Activated CD4-positive, alpha-beta T cell treated with anti-CD3 and anti-CD28 coated beads, Interleukin-2, amount 50 U/mL, for 1 hour (primary cell): ENCODE data around the gene SERPINB6.
A peak's percentile ranks its signal among the peaks of the same experiment; 100 is the strongest.
"Not testable (repeated sequence)": the region's sequence is repeated elsewhere in the genome, so short reads cannot be mapped to it uniquely, and the experiment has no call there.

Source experiments
- DNase-seq: peaks from one replicate; pipeline ENCODE4 v3.0.0-alpha.2; 2020

The SERPINB6 gene

DNA sequence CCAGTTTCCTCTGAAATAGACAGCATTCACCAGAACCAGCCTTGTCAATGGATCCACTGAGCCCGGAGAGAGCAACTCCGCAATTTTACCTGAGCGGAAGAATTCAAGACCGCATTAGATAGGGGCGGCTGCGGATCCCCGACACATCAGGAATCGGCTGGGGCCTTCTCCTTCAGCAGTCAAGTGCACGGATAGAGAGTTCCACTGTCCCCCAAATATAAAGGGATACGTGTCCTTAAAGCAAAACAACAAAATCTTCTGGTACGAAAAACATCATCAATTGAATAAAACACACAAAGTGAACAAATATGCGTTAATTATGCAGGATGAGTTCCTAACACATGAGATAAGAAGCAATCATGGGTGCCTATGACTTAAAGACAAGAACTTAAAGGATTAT lies 18.3 kb downstream of the SERPINB6 start:
- no peak for DNase-seq

DNA sequence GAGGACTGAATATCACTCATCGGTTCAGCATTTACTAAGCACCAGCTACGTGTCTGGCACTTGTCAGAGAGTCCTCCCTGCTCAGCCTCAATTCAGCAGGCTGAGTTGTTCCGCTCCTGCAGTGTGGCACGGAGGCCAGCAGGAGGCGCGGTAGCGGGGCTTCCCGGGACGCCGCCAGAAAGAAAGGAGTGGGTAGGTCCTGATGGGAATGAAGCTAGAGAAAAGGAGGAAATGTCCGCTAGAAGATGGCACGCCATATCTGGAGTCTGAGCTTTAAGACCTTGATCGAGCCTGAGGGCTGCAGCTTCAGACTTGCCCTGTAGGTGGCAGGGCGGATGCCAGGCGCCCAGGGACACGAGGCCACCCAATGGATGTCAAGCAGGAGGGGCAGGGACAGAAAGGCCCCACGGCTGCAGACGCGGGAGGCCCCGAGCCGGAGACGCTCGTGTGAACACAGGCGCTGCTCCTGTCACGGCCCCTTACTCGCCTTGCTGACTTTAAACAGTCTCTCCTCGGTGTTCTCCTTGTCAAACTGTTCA lies 18.7 kb downstream of the SERPINB6 start:
- DNase-seq = peak; percentile 53

- DNase-seq = no peak
These were observed 19.6 kb downstream of the SERPINB6 start for GRCh38 chr6:2951728-2952127.

- no peak for DNase-seq
These were observed 20.7 kb downstream of the SERPINB6 start for GRCh38 chr6:2950713-2951112.

GRCh38 chr6:2949536-2950083 lies 21.8 kb downstream of the SERPINB6 start:
- DNase-seq = no peak

DNA sequence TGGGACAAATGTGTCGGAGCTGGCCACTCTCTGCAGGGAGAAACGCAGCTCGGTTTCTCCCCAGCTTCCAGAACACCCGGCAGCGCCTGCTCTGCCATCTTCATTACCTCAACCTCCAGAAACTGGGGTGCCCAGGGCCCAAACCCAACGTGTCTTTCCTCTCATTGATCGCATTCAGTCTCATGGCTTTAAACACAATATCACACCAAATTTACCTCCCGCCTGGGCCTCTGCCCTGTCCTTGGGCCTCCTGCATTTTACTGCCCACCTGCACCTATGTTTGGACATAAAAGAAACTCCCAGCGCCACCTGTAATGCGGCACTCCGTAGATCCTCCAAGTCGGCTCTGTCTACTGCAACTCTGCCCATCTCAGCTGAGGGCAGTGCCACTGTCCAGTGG lies 22.2 kb downstream of the SERPINB6 start:
- no peak for DNase-seq

DNA sequence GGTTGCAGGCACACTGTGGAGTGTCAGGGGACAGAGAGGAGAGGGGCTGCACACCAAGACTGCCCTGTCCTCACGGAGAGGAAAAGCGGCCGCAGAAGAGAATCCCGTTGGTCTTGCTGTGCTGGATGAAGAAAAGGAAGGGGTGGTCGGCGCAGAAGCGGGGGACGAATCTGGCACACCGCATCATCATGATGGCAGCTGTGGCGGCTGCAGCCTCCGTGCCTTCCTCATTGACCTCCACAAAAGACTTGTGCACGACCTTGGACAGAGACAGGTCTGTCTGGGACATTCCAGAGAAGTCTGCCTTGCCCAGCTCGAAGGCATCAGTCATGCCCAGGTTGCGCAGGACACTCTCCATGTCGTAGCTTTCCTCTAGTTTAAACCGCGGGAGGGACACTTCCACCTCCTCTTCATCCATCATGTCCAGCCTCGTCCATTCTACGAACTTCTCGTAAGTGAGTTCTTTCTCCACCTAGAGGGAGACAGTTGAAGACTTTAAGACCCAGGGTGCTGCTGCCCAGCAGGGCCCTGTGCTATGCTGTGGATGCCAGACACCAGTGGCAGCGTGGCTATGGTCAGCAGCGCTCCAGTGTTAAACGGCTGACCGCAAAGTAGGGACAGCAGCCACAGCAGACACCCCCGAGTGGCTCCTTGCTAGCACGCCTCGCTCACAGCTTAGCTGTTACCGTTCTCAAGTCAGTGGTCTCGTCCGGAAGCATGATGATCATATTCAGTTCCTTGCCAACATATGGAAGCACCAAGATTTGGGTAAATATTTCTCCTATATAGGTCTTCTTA lies 22.9 kb downstream of the SERPINB6 start:
- no peak for DNase-seq

DNA sequence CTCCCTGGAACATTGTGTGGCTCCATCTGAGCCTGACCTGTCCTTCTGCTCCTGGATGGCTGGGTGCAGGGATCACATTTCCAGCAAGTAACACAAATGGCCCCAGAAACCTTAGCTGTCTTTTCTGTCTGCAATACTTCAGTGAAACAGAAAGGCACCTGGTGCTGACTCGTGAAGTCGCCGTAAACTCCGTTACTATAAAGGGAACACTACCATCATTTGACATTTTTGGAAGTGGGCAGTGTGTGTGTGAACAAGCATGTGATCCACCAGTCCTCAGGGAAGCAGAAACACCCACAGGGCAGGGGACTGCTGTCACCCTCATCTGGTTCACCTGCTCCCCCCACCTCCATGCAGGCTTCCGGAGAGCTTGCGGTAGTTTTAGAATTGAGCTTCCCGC lies 23.9 kb downstream of the SERPINB6 start:
- no peak for DNase-seq

- DNase-seq = no peak
These were observed 26.3 kb downstream of the SERPINB6 start for GRCh38 chr6:2945153-2945452.

GRCh38 chr6:2944405-2945152 lies 26.8 kb downstream of the SERPINB6 start:
- no peak for DNase-seq

GRCh38 chr6:2943564-2943955 lies 27.8 kb downstream of the SERPINB6 start:
- DNase-seq = no peak

- DNase-seq = no peak
These were observed 28.3 kb downstream of the SERPINB6 start for GRCh38 chr6:2942914-2943563.

- not testable (repeated sequence) for DNase-seq
These were observed 29.3 kb downstream of the SERPINB6 start for GRCh38 chr6:2942116-2942515.

DNA sequence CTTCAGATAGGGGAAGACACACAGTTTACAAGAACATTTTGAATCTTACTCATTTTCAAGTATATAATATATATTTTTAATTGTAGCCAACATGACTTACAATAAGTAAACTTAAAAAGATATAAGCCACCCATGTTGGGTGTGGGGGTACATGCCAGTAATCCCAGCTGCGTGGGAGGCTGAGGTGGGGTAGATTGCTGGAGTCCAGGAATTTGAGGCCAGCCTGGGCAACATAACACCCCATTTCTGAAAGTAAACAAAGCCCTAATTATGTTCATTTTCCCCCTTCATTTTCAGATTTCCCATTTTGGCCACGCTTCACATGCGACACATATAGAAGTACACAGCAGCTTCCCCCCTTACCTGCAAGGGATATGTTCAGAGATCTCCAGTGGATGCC lies 30.5 kb downstream of the SERPINB6 start:
- no peak for DNase-seq

GRCh38 chr6:2940010-2940850 lies 31.1 kb downstream of the SERPINB6 start:
- peak; percentile 63 for DNase-seq

GRCh38 chr6:2939315-2940009 lies 31.9 kb downstream of the SERPINB6 start:
- no peak for DNase-seq

DNA sequence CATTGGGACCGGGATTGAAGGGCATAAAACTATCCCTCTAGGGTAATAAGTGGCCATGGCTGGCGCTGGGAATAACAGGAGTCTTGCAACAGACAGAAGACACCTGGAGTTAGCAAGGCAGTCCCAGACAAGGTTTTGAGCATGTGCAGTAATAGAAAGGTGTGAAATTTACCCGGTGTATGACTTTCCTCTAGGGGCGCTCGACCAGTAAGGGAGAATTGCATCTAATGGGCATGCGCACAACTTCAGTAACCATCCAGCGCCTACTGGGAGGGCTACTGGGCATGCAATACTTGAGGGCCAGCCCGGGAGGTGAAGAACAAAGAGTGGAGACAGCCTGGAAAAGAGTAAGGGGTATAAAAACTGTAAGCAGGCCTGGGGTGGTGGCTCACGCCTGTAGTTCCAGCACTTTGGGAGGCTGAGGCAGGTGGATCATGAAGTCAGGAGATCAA lies 32.7 kb downstream of the SERPINB6 start:
- no peak for DNase-seq

GRCh38 chr6:2938004-2938631 lies 33.2 kb downstream of the SERPINB6 start:
- no peak for DNase-seq

DNA sequence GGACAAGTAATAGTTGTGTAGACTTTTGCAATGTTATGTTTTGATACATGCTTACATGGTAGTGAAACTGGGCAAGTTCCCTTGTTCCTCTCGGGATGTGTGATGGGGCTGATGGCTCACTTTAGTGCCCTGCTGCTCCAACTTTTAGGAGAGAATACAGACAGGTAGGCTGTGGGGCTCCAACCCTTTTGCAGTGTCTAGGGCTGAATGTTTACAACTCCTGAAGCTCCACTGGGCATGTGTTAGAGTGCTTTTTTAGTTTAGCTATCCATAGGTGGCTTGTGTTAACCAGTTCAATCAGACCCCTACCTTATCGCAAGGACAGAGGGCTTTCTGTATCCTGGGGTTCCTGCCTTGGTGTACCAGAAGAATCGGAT lies 33.8 kb downstream of the SERPINB6 start:
- DNase-seq = no peak

DNA sequence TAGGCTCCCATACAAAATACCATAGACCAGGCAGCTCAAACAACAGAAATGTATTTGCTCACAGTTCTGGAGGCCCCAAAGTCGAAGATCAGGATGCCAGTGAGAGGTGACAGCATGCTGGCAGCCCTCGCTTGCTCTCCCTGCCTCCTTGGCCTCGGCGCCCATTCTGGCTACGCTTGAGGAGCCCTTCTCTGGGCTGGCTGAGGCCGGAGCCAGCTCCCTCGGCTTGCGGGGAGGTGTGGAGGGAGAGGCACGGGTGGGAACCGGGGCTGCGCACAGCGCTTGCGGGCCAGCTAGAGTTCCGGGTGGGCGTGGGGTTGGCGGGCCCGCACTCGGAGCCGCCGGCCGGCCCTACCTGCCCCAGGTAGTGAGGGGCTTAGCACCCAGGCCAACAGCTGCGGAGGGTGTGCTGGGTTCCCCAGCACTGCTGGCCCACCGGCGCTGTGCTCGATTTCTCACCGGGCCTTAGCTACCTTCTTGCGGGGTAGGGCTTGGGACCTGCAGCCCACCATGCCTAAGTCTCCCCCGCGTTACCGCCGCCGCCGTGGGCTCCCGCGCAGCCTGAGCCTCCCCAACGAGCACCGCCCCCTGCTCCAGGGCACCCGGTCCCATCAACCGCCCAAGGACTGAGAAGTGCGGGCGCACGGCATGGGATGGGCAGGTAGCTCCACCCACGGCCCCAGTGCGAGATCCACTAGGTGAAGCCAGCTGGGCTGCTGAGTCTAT lies 35.6 kb downstream of the SERPINB6 start:
- no peak for DNase-seq

DNA sequence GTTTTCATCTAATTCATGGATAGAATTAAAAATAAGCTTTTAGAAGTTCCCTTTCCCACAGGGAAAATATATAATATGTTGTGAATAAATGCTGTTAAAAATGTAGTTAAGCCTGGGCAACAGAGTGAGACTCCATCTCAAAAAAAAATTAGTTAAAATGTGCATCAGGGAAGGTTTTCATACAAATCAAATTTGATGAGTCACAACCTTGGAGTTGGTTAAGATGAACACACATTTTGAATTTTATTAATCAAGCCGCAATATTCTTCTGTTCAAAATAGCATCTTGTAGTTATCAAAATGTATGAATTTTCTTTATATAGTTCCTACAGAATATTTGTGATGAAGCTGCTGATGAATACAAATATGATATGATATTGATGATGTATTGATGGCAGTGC lies 37.3 kb downstream of the SERPINB6 start:
- no peak for DNase-seq
